HG03342 (cell line): ENCODE measurements around the gene ATP5MC3.
A peak's percentile ranks its signal among the peaks of the same experiment; 100 is the strongest.

Experiments used
- ATAC-seq: cut with Tn5 transposase; IDR thresholded peaks from one replicate; pipeline ENCODE4 v1.9.1; 2021; ENCODE audit warnings: mild to moderate bottlenecking, moderate library complexity; ENCODE audit not compliant: unreplicated experiment

The ATP5MC3 gene

GRCh38 chr2:175168564-175168945 is 13.0 kb downstream of the ATP5MC3 start:
- peak; percentile 21 for ATAC-seq

DNA sequence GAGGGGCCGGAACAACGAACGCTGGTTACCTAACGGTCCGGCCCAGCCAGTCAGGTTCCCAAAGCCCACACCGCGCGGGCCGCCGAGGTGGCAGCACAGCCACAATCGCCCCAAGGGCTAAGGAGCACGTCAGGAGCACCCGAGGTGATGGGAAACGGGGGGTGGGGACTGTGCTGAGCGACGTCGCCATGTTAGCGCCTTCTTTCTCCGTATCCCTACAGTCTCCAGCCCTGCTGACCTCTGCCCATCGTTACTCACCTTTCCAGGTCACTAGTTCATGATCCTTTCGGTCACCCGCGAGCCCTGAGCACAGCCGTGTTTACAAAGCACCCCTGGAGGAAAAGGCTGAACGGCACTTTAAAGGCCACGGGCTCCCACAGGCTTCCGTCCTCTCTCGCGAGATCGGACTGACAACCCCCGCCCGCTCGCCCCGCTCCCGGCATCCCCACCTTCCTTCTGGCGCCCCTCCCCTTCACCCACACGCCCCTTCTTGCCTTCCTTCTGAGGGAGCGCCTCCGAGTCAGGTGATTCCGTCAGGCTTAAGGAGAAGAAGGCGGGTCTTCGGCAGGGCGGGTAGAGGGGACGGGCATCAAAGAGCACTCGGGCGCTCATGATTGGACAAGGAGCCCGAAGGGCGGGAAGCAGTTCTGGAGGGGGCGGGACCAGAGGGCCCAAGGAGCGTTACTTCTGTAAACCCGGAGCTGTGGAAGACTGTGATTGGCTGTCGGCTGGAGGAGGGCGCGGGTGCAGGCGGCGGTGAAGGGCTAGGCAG is 13.5 kb downstream of the ATP5MC3 start, which contains the start of gene ATF2:
Gene ATF2 (minus strand): TSS at position 412 of the 772 bp plus-strand sequence. CDS start 31,760 bp downstream, outside the sequence.
- ATAC-seq, result peak; percentile 95

- peak; percentile 0 for ATAC-seq
Measured at GRCh38 chr2:175167076-175167791, 14.3 kb downstream of the ATP5MC3 start.

DNA sequence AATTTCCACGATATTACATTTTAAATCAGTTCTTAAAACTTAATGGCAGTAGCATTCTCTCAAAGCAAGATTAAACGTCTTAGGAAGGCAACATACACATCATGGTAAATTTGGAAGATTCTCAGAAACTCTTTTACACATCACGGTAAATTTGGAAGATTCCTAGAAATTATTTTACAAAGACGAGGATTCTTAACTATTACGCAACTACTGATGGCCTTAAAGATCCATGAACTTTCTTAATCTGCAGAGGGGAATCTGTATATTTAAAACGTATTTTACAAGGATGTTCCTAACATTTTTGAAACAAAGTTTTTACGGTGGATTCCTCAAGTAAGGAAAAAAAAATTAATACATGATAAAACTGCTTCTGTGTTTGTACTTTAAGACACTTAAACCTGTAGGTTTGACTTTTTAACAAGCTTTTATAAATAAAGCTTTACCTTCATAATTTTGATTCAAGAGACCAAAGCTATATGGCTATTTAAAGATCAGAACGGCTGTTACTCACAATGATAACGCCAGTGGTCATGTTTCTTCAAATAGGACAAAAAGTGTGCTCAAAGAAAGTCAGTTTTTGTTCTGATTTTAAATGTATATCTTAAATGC is 15.2 kb downstream of the ATP5MC3 start:
- ATAC-seq, result no peak

DNA sequence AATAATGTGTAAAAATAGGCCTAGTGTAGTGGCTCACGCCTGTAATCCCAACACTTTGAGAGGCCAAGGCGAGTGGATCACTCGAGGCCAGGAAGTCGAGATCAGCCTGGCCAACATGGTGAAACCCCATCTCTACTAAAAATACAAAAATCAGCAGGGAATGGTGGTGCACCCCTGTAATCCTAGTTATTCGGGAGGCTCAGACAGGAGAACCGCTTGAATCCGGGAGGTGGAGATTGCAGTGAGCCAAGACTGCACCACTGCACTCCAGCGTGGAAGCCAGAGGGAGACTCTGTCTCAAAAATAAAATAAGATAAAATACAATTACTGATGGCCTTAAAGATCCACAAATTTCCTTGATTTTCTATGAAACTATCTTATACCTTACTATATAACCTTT is 17.3 kb downstream of the ATP5MC3 start:
- ATAC-seq, result no peak

DNA sequence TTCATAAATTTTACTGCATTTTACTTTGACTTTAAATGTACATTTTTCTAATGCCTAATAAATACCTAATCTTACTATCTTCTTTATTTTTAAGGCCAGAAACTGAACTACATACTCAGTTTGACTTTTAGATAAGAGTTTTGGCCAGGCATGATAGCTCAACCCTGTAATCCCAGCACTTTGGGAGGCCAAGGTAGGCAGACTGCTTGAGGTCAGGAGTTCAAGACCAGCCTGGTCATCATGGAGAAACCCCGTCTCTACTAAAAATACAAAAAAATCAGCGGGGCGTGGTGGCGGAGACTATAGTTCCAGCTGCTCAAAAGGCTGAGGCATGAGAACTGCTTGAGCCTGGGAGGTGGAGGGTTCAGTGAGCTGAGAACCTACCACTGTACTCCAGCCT is 22.6 kb downstream of the ATP5MC3 start:
- no peak for ATAC-seq

DNA sequence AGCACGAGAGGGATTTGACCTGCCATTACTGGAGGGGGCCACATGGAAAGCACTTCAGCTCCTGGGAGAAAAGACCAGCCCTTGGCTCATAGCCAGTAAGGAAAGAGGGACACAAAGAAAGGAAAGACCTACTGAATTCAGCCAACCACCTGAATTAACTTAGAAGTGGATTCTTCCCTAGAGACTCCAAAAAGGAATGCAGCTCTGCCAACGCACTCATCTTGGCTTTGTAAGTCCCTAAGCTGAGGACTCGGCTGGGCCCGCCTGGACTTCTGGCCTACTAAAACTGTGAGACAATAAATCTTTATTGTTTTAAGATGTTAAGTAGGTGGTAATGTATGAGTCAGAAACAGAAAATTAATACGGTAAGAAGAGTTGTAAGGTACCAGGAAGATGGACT is 25.0 kb downstream of the ATP5MC3 start:
- no peak for ATAC-seq

DNA sequence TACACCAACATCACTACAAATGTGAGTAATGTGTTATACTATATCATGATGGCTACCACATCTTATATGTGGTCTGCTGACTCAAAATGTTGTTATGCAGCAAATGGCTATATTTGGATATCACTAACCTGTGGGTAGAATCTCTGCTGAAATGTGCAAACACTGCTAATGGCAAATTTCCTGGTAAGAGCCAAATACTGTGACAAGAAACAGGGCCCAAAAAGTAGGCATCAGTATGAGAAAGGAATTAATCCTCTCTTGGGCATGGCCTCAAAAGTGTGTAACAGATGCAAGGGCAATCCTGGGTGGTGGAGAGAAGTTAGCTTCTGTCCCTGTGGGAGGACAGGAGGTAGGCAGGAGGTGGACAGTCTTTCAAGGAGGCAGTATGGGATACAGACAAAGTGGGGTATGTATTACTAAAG is 26.8 kb downstream of the ATP5MC3 start:
- ATAC-seq, result peak; percentile 67

DNA sequence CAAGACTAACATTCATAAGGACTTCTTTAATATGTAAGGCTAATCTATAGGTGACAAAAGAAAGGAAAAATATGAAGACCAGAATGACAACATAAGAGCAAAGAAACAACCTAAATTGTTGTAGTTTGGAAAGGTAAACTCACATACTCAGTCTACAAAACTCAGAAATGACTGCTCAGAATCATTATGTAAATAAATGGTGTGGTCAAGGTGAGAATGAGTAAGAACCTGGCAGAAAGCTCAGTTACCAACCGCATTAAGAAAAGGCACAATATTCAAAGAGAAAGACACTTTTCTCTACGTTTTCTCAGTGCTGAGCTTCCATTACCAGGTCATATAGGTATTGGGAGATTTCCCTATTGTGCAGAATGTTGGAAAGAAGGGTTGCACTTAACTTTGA is 29.3 kb downstream of the ATP5MC3 start:
- peak; percentile 82 for ATAC-seq

DNA sequence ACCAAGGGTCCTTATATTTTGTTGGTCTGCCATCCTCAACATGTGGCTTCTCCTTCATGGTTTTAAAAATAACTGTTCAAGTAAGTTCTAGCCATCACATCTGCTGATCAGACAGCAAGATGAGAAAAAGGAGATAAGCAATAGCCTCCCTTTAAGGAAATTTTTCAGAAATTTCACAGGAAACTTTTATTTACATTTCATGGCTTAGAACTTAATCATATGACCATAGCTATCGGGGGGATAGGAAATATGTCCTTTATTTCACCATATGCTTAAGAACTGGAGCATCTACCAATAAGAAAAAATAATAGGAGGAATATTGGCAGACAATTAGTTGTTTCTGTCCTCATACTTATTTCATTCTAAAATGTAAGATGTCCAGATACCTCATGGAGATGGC is 29.7 kb downstream of the ATP5MC3 start:
- no peak for ATAC-seq

DNA sequence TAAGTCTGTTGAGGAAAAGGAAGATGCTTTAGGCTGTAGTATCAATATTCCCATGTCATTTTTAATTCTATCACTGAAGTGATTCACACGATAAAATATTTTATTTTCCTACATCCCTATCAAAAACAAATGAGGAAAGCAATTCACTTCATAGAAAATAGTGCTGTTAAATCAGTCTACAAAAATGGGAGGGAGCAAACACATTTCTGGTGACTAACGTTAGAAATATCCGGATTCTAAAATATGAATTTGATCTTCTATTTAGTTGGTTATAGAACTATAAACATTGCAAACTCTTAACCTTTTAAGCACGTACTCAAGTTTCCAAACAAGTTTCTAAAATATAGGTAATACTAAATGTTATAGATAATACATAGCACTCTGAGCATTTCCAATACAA is 34.3 kb downstream of the ATP5MC3 start:
- ATAC-seq, result no peak

DNA sequence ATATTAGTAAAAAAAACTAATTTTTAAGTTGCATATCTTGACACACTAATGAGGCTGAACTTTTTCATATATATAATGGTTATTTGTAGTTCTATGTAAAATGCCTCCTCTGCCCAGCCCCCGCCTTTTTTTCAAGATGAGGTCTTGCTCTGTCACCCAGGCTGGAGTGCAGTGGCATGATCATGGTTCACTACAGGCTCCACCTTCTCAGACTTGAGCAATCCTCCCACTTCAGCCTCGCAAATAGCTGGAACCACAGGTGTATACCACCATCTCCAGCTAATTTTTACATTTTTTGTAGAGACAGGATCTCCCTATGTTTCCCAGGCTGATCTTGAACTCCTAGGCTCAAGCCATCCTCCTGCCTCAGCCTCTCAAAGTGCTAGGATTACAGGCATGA is 37.8 kb downstream of the ATP5MC3 start:
- ATAC-seq, result no peak

- ATAC-seq, result no peak
Measured at GRCh38 chr2:175143191-175143590, 38.3 kb downstream of the ATP5MC3 start.

DNA sequence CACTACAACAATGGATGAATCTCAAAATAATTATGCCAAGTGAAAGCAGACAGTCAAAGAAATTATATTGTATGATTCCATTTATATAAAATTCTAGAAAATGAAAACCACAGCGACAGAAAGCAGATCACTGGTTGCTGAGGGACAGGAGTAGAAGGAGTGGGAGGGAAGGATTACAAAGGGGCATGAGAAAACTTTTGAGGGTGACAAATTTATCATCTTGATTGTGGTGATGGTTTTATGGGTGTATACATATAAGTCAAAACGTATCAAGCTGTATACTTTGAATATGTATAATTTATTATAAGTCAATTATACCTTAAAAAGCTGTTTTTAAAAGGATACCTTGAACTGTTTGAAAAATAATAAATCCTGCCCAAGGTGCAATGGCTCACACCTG is 41.2 kb downstream of the ATP5MC3 start:
- ATAC-seq, result no peak

GRCh38 chr2:175137793-175138192 is 43.7 kb downstream of the ATP5MC3 start:
- no peak for ATAC-seq

GRCh38 chr2:175136334-175137215 is 44.9 kb downstream of the ATP5MC3 start:
- ATAC-seq, result peak; percentile 65

- no peak for ATAC-seq
Measured at GRCh38 chr2:175135862-175136261, 45.6 kb downstream of the ATP5MC3 start.

GRCh38 chr2:175135177-175135576 is 46.3 kb downstream of the ATP5MC3 start:
- no peak for ATAC-seq

DNA sequence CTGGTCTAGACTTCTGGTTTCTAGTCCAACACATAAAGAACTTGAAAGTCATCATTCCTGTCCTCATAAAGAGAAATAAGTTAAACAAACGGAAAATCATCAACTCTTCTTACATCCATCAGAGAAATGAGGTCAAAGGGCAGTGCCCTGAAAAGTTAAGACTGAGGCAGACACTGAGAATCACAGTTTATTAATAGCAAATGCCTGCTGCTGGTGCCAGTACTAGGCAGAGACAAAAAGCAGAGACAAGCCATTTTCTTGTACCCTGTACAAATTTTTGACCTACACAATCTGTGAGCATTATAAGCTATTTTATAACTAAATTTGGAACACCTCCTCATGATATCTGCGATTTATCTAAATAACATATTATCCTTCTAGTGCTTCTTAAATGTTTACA is 50.3 kb downstream of the ATP5MC3 start:
- no peak for ATAC-seq

DNA sequence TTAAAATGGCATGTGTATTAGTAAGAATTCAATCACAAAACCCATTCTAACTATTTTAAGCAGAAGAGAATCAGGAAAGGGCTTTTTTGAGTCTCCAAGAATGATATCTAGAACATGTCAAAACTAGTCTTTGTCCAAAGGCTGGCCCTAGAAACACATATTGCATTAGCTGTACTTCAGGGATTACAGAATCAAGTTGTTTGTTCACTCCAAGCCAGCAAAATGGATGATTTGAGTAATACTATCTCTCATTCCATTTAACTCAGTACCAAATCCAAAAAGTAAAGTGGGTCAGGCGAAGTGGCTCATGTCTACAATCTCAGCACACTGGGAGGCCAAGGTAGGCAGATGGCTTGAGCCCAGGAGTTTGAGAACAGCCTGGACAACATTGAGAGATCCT is 54.8 kb downstream of the ATP5MC3 start:
- no peak for ATAC-seq
